ENCODE results near the gene IL1RN.

- TF ChIP-seq CTCF (IDR thresholded peaks at IDR 0.05) (no peak), EZH2phosphoT487 (IDR thresholded peaks at IDR 0.05) (no peak)
Observed at GRCh38 chr2:113149553-113150257, 22.3 kb downstream of the IL1RN start.

All from neural progenitor cell (in vitro differentiated cells).